Breast epithelium (tissue), 3 donors: ENCODE results near the gene GPI.

ENCODE experiments used
- POLR2A ChIP-seq: fragments of 450-650 bp; IDR thresholded peaks from one replicate; pipeline ENCODE4 v1.6.1; 2016; ENCODE audit warnings: antibody characterized with exemption, mild to moderate bottlenecking, moderate library complexity
- TF ChIP-seq, protein P1 (sequence below), 3 donors: fragments of 450-650 bp; IDR thresholded peaks; one replicate each; pipeline ENCODE4 v1.5.1; 2016 to 2017; ENCODE audit warnings: antibody characterized with exemption in 3 of 3, mild to moderate bottlenecking in 3 of 3, moderate library complexity in 3 of 3

DNA sequence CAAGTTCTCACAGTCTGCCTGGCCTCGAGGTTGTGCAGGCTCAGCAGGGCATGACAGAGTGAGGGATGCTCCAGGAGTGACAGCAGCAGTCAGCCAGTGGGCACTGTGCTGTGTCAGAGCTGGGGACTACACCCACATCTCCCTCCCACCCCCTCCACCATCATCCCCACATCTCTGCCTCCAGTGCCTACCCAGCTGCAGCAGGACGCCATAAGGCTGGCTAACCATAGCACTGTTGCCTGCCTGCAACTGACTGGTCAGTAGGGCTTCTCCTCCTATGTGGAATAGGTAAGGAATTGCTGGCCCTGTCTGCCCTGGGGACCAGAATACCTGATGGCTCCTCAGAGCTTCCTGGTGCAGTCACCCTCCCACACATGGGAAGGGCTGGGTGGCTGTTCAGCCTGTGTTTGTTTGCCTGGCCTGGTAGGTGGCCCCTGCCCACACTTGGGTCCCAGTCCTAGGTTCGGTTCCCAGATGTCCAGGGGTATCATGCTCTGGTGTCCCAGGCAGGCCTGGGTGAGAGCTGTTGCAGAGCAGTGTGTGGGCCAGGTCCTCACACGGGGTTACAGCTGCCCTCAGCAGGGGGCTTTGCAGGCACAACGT is 15.7 kb downstream of the GPI start:
- TF ChIP-seq, protein P1, sequence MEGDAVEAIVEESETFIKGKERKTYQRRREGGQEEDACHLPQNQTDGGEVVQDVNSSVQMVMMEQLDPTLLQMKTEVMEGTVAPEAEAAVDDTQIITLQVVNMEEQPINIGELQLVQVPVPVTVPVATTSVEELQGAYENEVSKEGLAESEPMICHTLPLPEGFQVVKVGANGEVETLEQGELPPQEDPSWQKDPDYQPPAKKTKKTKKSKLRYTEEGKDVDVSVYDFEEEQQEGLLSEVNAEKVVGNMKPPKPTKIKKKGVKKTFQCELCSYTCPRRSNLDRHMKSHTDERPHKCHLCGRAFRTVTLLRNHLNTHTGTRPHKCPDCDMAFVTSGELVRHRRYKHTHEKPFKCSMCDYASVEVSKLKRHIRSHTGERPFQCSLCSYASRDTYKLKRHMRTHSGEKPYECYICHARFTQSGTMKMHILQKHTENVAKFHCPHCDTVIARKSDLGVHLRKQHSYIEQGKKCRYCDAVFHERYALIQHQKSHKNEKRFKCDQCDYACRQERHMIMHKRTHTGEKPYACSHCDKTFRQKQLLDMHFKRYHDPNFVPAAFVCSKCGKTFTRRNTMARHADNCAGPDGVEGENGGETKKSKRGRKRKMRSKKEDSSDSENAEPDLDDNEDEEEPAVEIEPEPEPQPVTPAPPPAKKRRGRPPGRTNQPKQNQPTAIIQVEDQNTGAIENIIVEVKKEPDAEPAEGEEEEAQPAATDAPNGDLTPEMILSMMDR (IDR thresholded peaks at IDR 0.05): no peak
- TF ChIP-seq POLR2A: no peak
